ENCODE data around the gene NUAK1. TPM values are rescaled to one million over a fixed set of nuclear protein-coding genes. Genes with fewer than 3 reads are reported as not detected.
"Not testable (repeated sequence)": the region's sequence is repeated elsewhere in the genome, so short reads cannot be mapped to it uniquely, and the experiment has no call there.

Gene NUAK1
- total RNA-seq, 1 experiment from 2014 or later, result 7.0 TPM

GRCh38 chr12:106146987-106147386 is 8.2 kb upstream of the NUAK1 start:
- no peak for DNase-seq (ENCODE audit: low read depth)

GRCh38 chr12:106145539-106146447 is 7.0 kb upstream of the NUAK1 start:
- DNase-seq (ENCODE audit: low read depth), result no peak

- DNase-seq (ENCODE audit: low read depth), result no peak
Observed at GRCh38 chr12:106144847-106145246, 6.1 kb upstream of the NUAK1 start.

- no peak for DNase-seq (ENCODE audit: low read depth)
Observed at GRCh38 chr12:106142591-106143261, 4.0 kb upstream of the NUAK1 start.

GRCh38 chr12:106141920-106142319 is 3.2 kb upstream of the NUAK1 start:
- DNase-seq (ENCODE audit: low read depth), result not testable (repeated sequence)

GRCh38 chr12:106141452-106141851 is 2.7 kb upstream of the NUAK1 start:
- no peak for DNase-seq (ENCODE audit: low read depth)

- DNase-seq (ENCODE audit: low read depth), result no peak
Observed at GRCh38 chr12:106141003-106141402, 2.2 kb upstream of the NUAK1 start.

- no peak for DNase-seq (ENCODE audit: low read depth)
Observed at GRCh38 chr12:106140223-106140986, 1.7 kb upstream of the NUAK1 start.

- peak; percentile 65 for DNase-seq (ENCODE audit: low read depth)
Observed at GRCh38 chr12:106139422-106140171, 843 bp upstream of the NUAK1 start.

- no peak for DNase-seq (ENCODE audit: low read depth)
Observed at GRCh38 chr12:106138357-106138632, 459 bp downstream of the NUAK1 start.

GRCh38 chr12:106137530-106138356 is 1.0 kb downstream of the NUAK1 start:
- no peak for DNase-seq (ENCODE audit: low read depth)

- peak; percentile 84 for DNase-seq (ENCODE audit: low read depth)
Observed at GRCh38 chr12:106136263-106136662, 2.5 kb downstream of the NUAK1 start.

GRCh38 chr12:106135781-106136180 is 3.0 kb downstream of the NUAK1 start:
- no peak for DNase-seq (ENCODE audit: low read depth)

- DNase-seq (ENCODE audit: low read depth), result peak; percentile 72
Observed at GRCh38 chr12:106135075-106135474, 3.7 kb downstream of the NUAK1 start.

- DNase-seq (ENCODE audit: low read depth), result peak; percentile 63
Observed at GRCh38 chr12:106134294-106134949, 4.3 kb downstream of the NUAK1 start.

GRCh38 chr12:106133136-106134087 is 5.3 kb downstream of the NUAK1 start:
- peak; percentile 57 for DNase-seq (ENCODE audit: low read depth)

GRCh38 chr12:106132175-106133135 is 6.3 kb downstream of the NUAK1 start:
- DNase-seq (ENCODE audit: low read depth), result no peak

GRCh38 chr12:106131676-106132075 is 7.1 kb downstream of the NUAK1 start:
- DNase-seq (ENCODE audit: low read depth), result peak; percentile 69

Measured in RPMI7951 (cell line).